IPS DF 6.9 (cell line): ENCODE data around the gene GRIN2A.

Experiments
- DNase-seq: peaks from one replicate; pipeline ENCODE4 v3.0.0-alpha.2; 2013; ENCODE audit warnings: low read depth, low spot score
- H3K27ac ChIP-seq: one replicate; pipeline ENCODE4 v1.5.1; 2013; ENCODE audit warnings: low read length, control low read depth
- H3K27me3 ChIP-seq: 2 replicates; pipeline ENCODE4 v1.6.1; 2013; ENCODE audit warnings: mild to moderate bottlenecking, low read length; ENCODE audit not compliant: control insufficient read depth, insufficient read depth
- H3K36me3 ChIP-seq: 2 replicates; pipeline ENCODE4 v1.6.1; 2013; ENCODE audit warnings: low read length; ENCODE audit not compliant: control insufficient read depth, insufficient read depth
- H3K4me1 ChIP-seq: 2 replicates; pipeline ENCODE4 v1.6.1; 2013; ENCODE audit warnings: low read length; ENCODE audit not compliant: control insufficient read depth, insufficient read depth
- H3K4me3 ChIP-seq: 2 replicates; pipeline ENCODE4 v1.5.1; 2013; ENCODE audit warnings: mild to moderate bottlenecking, low read length
- H3K9me3 ChIP-seq: 2 replicates; pipeline ENCODE4 v1.6.1; 2013; ENCODE audit warnings: low read length, inconsistent platforms; ENCODE audit not compliant: control insufficient read depth, insufficient read depth
- WGBS: extraction: QIAGEN DNeasy Blood & Tissue Kit; methylation state at CpG from one replicate; pipeline ENCODE4 v1.1.7; 2013; ENCODE audit warnings: mixed read lengths, missing lambda C conversion rate; ENCODE audit not compliant: insufficient read length, insufficient coverage; 5-methylcytosine and 5-hydroxymethylcytosine counted together

Gene GRIN2A

GRCh38 chr16:9911989-9912388 is 270.2 kb downstream of the GRIN2A start:
- WGBS, result 100% methylated on average over 2 of the region's 4 CpGs
- no peaks in the 10 kb centered on the region for H3K36me3 ChIP-seq
- no peak overlapping the region for H3K4me3 ChIP-seq
- no peaks in the 10 kb centered on the region for H3K27me3 ChIP-seq
- DNase-seq, result no peak
- no peaks in the 10 kb centered on the region for H3K9me3 ChIP-seq
- no peak overlapping the region for H3K27ac ChIP-seq
- no peaks in the 10 kb centered on the region for H3K4me1 ChIP-seq

GRCh38 chr16:9911231-9911630 is 271.0 kb downstream of the GRIN2A start:
- Histone ChIP-seq H3K4me3 (no peak overlapping the region), H3K9me3 (no peaks in the 10 kb centered on the region), H3K4me1 (no peaks in the 10 kb centered on the region), H3K27ac (no peak overlapping the region), H3K36me3 (no peaks in the 10 kb centered on the region), H3K27me3 (no peaks in the 10 kb centered on the region)
- no peak for DNase-seq
- WGBS, result no CpG with 5 or more reads among the region's 4 CpGs

- Histone ChIP-seq H3K4me1 (no peaks in the 10 kb centered on the region), H3K27me3 (no peaks in the 10 kb centered on the region), H3K27ac (no peak overlapping the region), H3K9me3 (no peaks in the 10 kb centered on the region), H3K4me3 (no peak overlapping the region), H3K36me3 (no peaks in the 10 kb centered on the region)
- no peak for DNase-seq
- WGBS, result no CpG with 5 or more reads among the region's 2 CpGs
These were observed 273.0 kb downstream of the GRIN2A start for GRCh38 chr16:9909072-9909825.

- no peaks in the 10 kb centered on the region for H3K27me3 ChIP-seq
- no peak overlapping the region for H3K4me3 ChIP-seq
- no peaks in the 10 kb centered on the region for H3K4me1 ChIP-seq
- H3K27ac ChIP-seq, result no peak overlapping the region
- H3K36me3 ChIP-seq, result no peaks in the 10 kb centered on the region
- WGBS, result no CpG with 5 or more reads among the region's 5 CpGs
- no peak for DNase-seq
- no peaks in the 10 kb centered on the region for H3K9me3 ChIP-seq
These were observed 273.6 kb downstream of the GRIN2A start for GRCh38 chr16:9908613-9909012.

GRCh38 chr16:9907752-9908151 is 274.5 kb downstream of the GRIN2A start:
- Histone ChIP-seq H3K4me3 (no peak overlapping the region), H3K36me3 (no peaks in the 10 kb centered on the region), H3K27ac (no peak overlapping the region), H3K9me3 (no peaks in the 10 kb centered on the region), H3K4me1 (no peaks in the 10 kb centered on the region), H3K27me3 (no peaks in the 10 kb centered on the region)
- no CpG with 5 or more reads among the region's 8 CpGs for WGBS
- DNase-seq, result no peak

GRCh38 chr16:9906218-9906617 is 276.0 kb downstream of the GRIN2A start:
- Histone ChIP-seq H3K4me3 (no peak overlapping the region), H3K27me3 (no peaks in the 10 kb centered on the region), H3K4me1 (no peaks in the 10 kb centered on the region), H3K36me3 (no peaks in the 10 kb centered on the region), H3K27ac (no peak overlapping the region), H3K9me3 (no peaks in the 10 kb centered on the region)
- WGBS, result no CpG with 5 or more reads among the region's 3 CpGs
- no peak for DNase-seq

- no peaks in the 10 kb centered on the region for H3K36me3 ChIP-seq
- no peak for DNase-seq
- no peaks in the 10 kb centered on the region for H3K27me3 ChIP-seq
- no peak overlapping the region for H3K4me3 ChIP-seq
- H3K9me3 ChIP-seq, result no peaks in the 10 kb centered on the region
- WGBS, result no CpG with 5 or more reads among the region's 2 CpGs
- H3K4me1 ChIP-seq, result no peaks in the 10 kb centered on the region
- H3K27ac ChIP-seq, result no peak overlapping the region
These were observed 277.7 kb downstream of the GRIN2A start for GRCh38 chr16:9904526-9904925.

GRCh38 chr16:9900576-9900975 is 281.7 kb downstream of the GRIN2A start:
- Histone ChIP-seq H3K4me3 (no peak overlapping the region), H3K27ac (no peak overlapping the region), H3K27me3 (no peaks in the 10 kb centered on the region), H3K36me3 (no peaks in the 10 kb centered on the region), H3K4me1 (no peaks in the 10 kb centered on the region), H3K9me3 (no peaks in the 10 kb centered on the region)
- no peak for DNase-seq
- no CpG with 5 or more reads among the region's 4 CpGs for WGBS

- no peaks in the 10 kb centered on the region for H3K9me3 ChIP-seq
- no CpG with 5 or more reads among the region's 4 CpGs for WGBS
- H3K4me3 ChIP-seq, result no peak overlapping the region
- DNase-seq, result no peak
- no peaks in the 10 kb centered on the region for H3K4me1 ChIP-seq
- H3K36me3 ChIP-seq, result no peaks in the 10 kb centered on the region
- no peaks in the 10 kb centered on the region for H3K27me3 ChIP-seq
- no peak overlapping the region for H3K27ac ChIP-seq
These were observed 283.7 kb downstream of the GRIN2A start for GRCh38 chr16:9898555-9898954.

- no CpG with 5 or more reads among the region's 2 CpGs for WGBS
- H3K4me1 ChIP-seq, result no peaks in the 10 kb centered on the region
- H3K27me3 ChIP-seq, result no peaks in the 10 kb centered on the region
These were observed 284.1 kb downstream of the GRIN2A start for GRCh38 chr16:9898124-9898523.

GRCh38 chr16:9895817-9896216 is 286.4 kb downstream of the GRIN2A start:
- no peak overlapping the region for H3K4me3 ChIP-seq
- H3K4me1 ChIP-seq, result no peaks in the 10 kb centered on the region
- H3K27me3 ChIP-seq, result no peaks in the 10 kb centered on the region
- no peaks in the 10 kb centered on the region for H3K9me3 ChIP-seq
- H3K36me3 ChIP-seq, result no peaks in the 10 kb centered on the region
- no peak for DNase-seq
- H3K27ac ChIP-seq, result no peak overlapping the region
- no CpG with 5 or more reads among the region's 4 CpGs for WGBS

More at GRCh38 chr16:9898124-9898523, 284.1 kb downstream of the GRIN2A start:
- H3K27ac ChIP-seq, result no peak overlapping the region
- no peaks in the 10 kb centered on the region for H3K9me3 ChIP-seq
- H3K36me3 ChIP-seq, result no peaks in the 10 kb centered on the region
- H3K4me3 ChIP-seq, result no peak overlapping the region
- no peak for DNase-seq
